ENCODE results near the gene ODC1. TPM values are rescaled to one million over a fixed set of nuclear protein-coding genes. Genes with fewer than 3 reads are reported as not detected.
A peak's percentile ranks its signal among the peaks of the same experiment; 100 is the strongest.

The ODC1 gene
- total and polyA plus RNA-seq, 2 donors (not counting 3 experiments of a cell fraction or from before 2014, with no cell fraction given): 109 to 132 TPM

GRCh38 chr2:10402062-10402585 lies 46.0 kb downstream of the ODC1 start:
- Histone ChIP-seq H3K27me3 (ENCODE audit: control insufficient read depth in 2 of 2, insufficient read depth in 2 of 2, low read length in 2 of 2) (no peaks in the 10 kb centered on the region), H3K9ac (replicated peaks; ENCODE audit: extremely low read depth, insufficient read depth, low read length) (no peak overlapping the region), H3K4me2 (ENCODE audit: insufficient read depth, low read length) (no peak overlapping the region), H3K4me3 (replicated peaks in 1 of 3; ENCODE audit: insufficient read depth in 1 of 3, low read depth in 1 of 3, low read length in 3 of 3) (no peak overlapping the region), H3K9me1 (replicated peaks; ENCODE audit: control insufficient read depth, extremely low read depth, insufficient read depth, low read length) (no peaks in the 10 kb centered on the region), H3K4me1 (ENCODE audit: control insufficient read depth, extremely low read depth, insufficient read depth, low read length) (peaks cover 68% of the 10 kb centered on the region), H3K79me2 (ENCODE audit: control insufficient read depth, insufficient read depth, low read length) (peaks cover 1% of the 10 kb centered on the region), H3K36me3 (ENCODE audit: control insufficient read depth in 2 of 2, extremely low read depth in 1 of 2, insufficient read depth in 2 of 2, low read length in 2 of 2) (peaks cover 0 to 3% of the 10 kb centered on the region in 2 experiments), H2AFZ (ENCODE audit: low read depth, low read length) (no peak overlapping the region), H3K9me3 (replicated peaks; ENCODE audit: control insufficient read depth, insufficient read depth, low read length) (no peaks in the 10 kb centered on the region), H4K20me1 (replicated peaks; ENCODE audit: control insufficient read depth, extremely low read depth, insufficient read depth, low read length) (no peaks in the 10 kb centered on the region), H3K27ac (ENCODE audit: insufficient read depth, low read depth, low read length) (peak overlapping the region; percentile 72)
- TF ChIP-seq POLR2A (IDR thresholded peaks at IDR 0.05; ENCODE audit: low read depth, low read length) (no peak), MAX (IDR thresholded peaks at IDR 0.05; ENCODE audit: insufficient read depth, insufficient read length) (no peak), EZH2 (IDR thresholded peaks at IDR 0.05; ENCODE audit: borderline replicate concordance, low read depth, low read length, severe bottlenecking) (no peak), MYC (IDR thresholded peaks at IDR 0.05; ENCODE audit: low read depth, low read length) (no peak), JUN (IDR thresholded peaks at IDR 0.05; ENCODE audit: borderline replicate concordance, insufficient read depth, insufficient read length, low read depth) (no peak), CTCF (IDR thresholded peaks at IDR 0.05; ENCODE audit: extremely low read depth in 1 of 2, insufficient read depth in 1 of 2, low read depth in 1 of 2, low read length in 2 of 2) (no peak), GATA2 (IDR thresholded peaks at IDR 0.05; ENCODE audit: insufficient read depth, insufficient read length, low read depth, low read length) (no peak), FOS (IDR thresholded peaks at IDR 0.05; ENCODE audit: borderline replicate concordance, insufficient read depth, low read length) (no peak), POLR2AphosphoS5 (IDR thresholded peaks at IDR 0.05; ENCODE audit: insufficient read depth, low read depth, low read length) (no peak)
- dilution Hi-C loops (cut with MboI; ENCODE audit: extremely low pct_ligation_motif_present, low sequenced_read_pairs) (no loop called here), intact Hi-C loops (cut with micrococcal nuclease) (loop anchor here (1.0 kb wide), 1 partner anchor 119 kb away; no protein-coding TSS in a partner anchor)
- DNase-seq (ENCODE audit: low read depth, low spot score): peak; percentile 48
- CTCF ChIA-PET: interaction anchor here (0.7 to 1.5 kb wide), 7 partner anchors 16 to 278 kb away, joined by 3 to 5 read pairs (median 4); partner anchors contain the start of gene HPCAL1
- no peak for FAIRE-seq
- POLR2A ChIA-PET: no interaction called here
- no TSS peak for BruUV-seq (replicated peaks)
